ENCODE results near the gene LONP2. TPM values are rescaled to one million over a fixed set of nuclear protein-coding genes. Genes with fewer than 3 reads are reported as not detected.

The LONP2 gene
- total and polyA plus RNA-seq, 9 of the 15 experiments (the other 6 are each of a cell fraction or from before 2014, with no cell fraction given) = 8.1 to 41.2 (median 25.6) TPM

- no peak for TF ChIP-seq ARID1B (IDR thresholded peaks at IDR 0.05)
- TF ChIP-seq TOE1 (IDR thresholded peaks at IDR 0.05; ENCODE audit: borderline replicate concordance) = no peak
- TF ChIP-seq TOE1 (CRISPR knock-in tag; IDR thresholded peaks at IDR 0.05; ENCODE audit: borderline replicate concordance, low read depth) = no peak
- TF ChIP-seq FOXA3 (CRISPR knock-in tag; conservative IDR thresholded peaks at IDR 0.05 in 1 of 2, IDR thresholded peaks at IDR 0.05 in 1 of 2) = no peak
- no peak for TF ChIP-seq HMG20B (CRISPR knock-in tag; IDR thresholded peaks at IDR 0.05)
- TF ChIP-seq FOSL1 (tag; conservative IDR thresholded peaks at IDR 0.05) = no peak
- TF ChIP-seq YY1 (IDR thresholded peaks at IDR 0.05; ENCODE audit: borderline replicate concordance in 1 of 3, control insufficient read depth in 1 of 3, extremely low read depth in 1 of 3, insufficient read depth in 3 of 3, insufficient read length in 1 of 3, insufficient replicate concordance in 2 of 3, low read depth in 1 of 3, low read length in 2 of 3) = peak in 1 of 3 experiments; percentile 6
- no peak for TF ChIP-seq RFX7 (CRISPR knock-in tag; IDR thresholded peaks at IDR 0.05)
- TF ChIP-seq TEAD4 (IDR thresholded peaks at IDR 0.05; ENCODE audit: low read length) = no peak
- TF ChIP-seq TEAD4 (CRISPR knock-in tag; IDR thresholded peaks at IDR 0.05; ENCODE audit: borderline replicate concordance) = no peak
- TF ChIP-seq ZNF444 (CRISPR knock-in tag; IDR thresholded peaks at IDR 0.05) = no peak
- no peak for TF ChIP-seq ZNF232 (CRISPR knock-in tag; IDR thresholded peaks at IDR 0.05)
- no peak for TF ChIP-seq ZNF140 (CRISPR knock-in tag; IDR thresholded peaks at IDR 0.05)
- TF ChIP-seq SMAD2 (IDR thresholded peaks at IDR 0.05; ENCODE audit: low read depth, low read length) = no peak
- TF ChIP-seq PHF8 (IDR thresholded peaks at IDR 0.05; ENCODE audit: borderline replicate concordance, low read length) = no peak
- no peak for TF ChIP-seq DNMT1 (IDR thresholded peaks at IDR 0.05)
- no peak for TF ChIP-seq CEBPG (CRISPR knock-in tag; IDR thresholded peaks at IDR 0.05)
- TF ChIP-seq CEBPG (tag; conservative IDR thresholded peaks at IDR 0.05 in 1 of 2, IDR thresholded peaks at IDR 0.05 in 1 of 2) = 0 out of 4 replicates have a peak, but pooled peaks of 1 of the 2 experiments have one; percentile 19
- no peak for TF ChIP-seq MYBL2 (IDR thresholded peaks at IDR 0.05; ENCODE audit: low read depth)
- TF ChIP-seq MYBL2 (CRISPR knock-in tag; IDR thresholded peaks at IDR 0.05; ENCODE audit: borderline replicate concordance) = no peak
- TF ChIP-seq POLR2A (conservative IDR thresholded peaks at IDR 0.05) = no peak
Observed at GRCh38 chr16:48365025-48365600, 121.0 kb downstream of the LONP2 start (continued).
